ENCODE data around the gene HMGXB3. TPM values are rescaled to one million over a fixed set of nuclear protein-coding genes. Genes with fewer than 3 reads are reported as not detected.

The HMGXB3 gene
- total and polyA plus RNA-seq, 11 donors = 10.7 to 25.9 (median 17.5) TPM

DNA sequence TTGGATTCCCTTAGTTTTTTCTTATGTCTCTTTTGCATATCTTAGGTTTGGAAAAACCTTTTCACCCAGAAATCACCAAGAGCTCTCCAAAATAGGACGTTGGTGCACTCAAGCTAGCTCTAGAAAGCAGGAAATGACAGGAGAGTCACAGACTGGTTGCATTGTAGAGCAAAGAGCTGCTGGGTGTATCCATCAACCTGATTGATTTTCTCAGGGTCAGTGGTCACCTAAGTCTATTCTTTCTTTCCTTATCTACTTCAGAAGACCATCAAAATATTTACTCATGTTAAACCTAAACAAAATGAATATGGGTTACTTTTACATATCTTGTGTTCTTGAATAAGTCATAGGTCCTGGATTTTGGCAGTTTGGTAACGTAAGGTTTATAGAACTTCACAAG is 25.1 kb upstream of the HMGXB3 start:
- intact Hi-C loops (cut with DNase I) = no loop called here
- H3K36me3 ChIP-seq = peaks cover 0 to 31% (median 29%) of the 10 kb centered on the region in 9 donors
- H3K27ac ChIP-seq = no peak overlapping the region
- 61 to 74% (median 69%) methylated on average over 2 of the region's 2 CpGs for WGBS, 4 donors
- no peaks in the 10 kb centered on the region for H3K27me3 ChIP-seq
- H3K4me1 ChIP-seq = no peaks in the 10 kb centered on the region
- ATAC-seq (no peak), DNase-seq (no peak)
- no peak overlapping the region for H3K4me3 ChIP-seq
- H3K9me3 ChIP-seq = no peaks in the 10 kb centered on the region
- TF ChIP-seq, protein P1, sequence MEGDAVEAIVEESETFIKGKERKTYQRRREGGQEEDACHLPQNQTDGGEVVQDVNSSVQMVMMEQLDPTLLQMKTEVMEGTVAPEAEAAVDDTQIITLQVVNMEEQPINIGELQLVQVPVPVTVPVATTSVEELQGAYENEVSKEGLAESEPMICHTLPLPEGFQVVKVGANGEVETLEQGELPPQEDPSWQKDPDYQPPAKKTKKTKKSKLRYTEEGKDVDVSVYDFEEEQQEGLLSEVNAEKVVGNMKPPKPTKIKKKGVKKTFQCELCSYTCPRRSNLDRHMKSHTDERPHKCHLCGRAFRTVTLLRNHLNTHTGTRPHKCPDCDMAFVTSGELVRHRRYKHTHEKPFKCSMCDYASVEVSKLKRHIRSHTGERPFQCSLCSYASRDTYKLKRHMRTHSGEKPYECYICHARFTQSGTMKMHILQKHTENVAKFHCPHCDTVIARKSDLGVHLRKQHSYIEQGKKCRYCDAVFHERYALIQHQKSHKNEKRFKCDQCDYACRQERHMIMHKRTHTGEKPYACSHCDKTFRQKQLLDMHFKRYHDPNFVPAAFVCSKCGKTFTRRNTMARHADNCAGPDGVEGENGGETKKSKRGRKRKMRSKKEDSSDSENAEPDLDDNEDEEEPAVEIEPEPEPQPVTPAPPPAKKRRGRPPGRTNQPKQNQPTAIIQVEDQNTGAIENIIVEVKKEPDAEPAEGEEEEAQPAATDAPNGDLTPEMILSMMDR (IDR thresholded peaks at IDR 0.05) = no peak
- TF ChIP-seq POLR2A (IDR thresholded peaks at IDR 0.05) = no peak

DNA sequence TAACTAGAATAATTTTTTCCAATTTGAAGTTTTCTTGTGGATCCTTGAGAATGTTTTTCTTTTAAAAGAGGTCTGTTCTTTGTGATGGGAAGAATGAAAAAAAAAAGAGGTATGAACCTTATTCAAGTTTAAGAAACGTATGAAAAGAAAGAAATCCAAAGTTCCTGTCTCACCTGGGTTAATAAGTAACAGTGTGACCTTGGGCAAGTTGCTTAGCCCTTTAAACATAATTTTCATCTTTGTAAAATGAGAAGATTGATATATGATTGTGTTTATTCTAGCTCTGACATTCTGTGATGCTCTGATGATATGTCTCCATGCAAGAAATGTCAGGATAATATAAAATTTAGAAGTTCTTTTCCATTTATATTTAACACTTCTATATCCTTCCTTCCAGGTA is 20.6 kb upstream of the HMGXB3 start:
- 92 to 95% (median 94%) methylated on average over 1 of the region's 1 CpG for WGBS, 4 donors
- intact Hi-C loops (cut with DNase I) = loop anchor here in 1 of 10 donors (5.0 kb wide), 1 partner anchor 128 kb away; no protein-coding TSS in a partner anchor

DNA sequence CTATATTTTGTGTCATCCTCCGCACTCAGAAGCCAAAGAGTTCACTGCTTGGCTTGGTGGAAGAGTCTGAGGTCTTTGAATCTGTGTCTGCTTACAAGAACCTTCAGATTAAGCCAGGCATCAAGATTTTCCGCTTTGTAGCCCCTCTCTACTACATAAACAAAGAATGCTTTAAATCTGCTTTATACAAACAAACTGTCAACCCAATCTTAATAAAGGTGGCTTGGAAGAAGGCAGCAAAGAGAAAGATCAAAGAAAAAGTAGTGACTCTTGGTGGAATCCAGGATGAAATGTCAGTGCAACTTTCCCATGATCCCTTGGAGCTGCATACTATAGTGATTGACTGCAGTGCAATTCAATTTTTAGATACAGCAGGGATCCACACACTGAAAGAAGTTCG is 19.3 kb upstream of the HMGXB3 start:
- no peaks in the 10 kb centered on the region for H3K27me3 ChIP-seq
- H3K27ac ChIP-seq = no peak overlapping the region
- H3K4me3 ChIP-seq = no peak overlapping the region
- TF ChIP-seq POLR2A (IDR thresholded peaks at IDR 0.05) = no peak
- TF ChIP-seq, protein P1 (IDR thresholded peaks at IDR 0.05) = no peak
- WGBS, 4 donors = 91 to 96% (median 95%) methylated on average over 3 of the region's 3 CpGs
- DNase-seq = no peak
- intact Hi-C loops (cut with DNase I) = loop anchor here in 1 of 10 donors (5.0 kb wide), 1 partner anchor 129 kb away; no protein-coding TSS in a partner anchor
- H3K9me3 ChIP-seq = no peaks in the 10 kb centered on the region
- H3K36me3 ChIP-seq = peaks cover 0 to 60% (median 50%) of the 10 kb centered on the region in 9 donors
- no peak for ATAC-seq
- no peaks in the 10 kb centered on the region for H3K4me1 ChIP-seq

More for the DNA sequence above, 20.6 kb upstream of the HMGXB3 start:
- DNase-seq (no peak), ATAC-seq (no peak)
- Histone ChIP-seq H3K4me1 (no peaks in the 10 kb centered on the region), H3K4me3 (no peak overlapping the region), H3K27me3 (no peaks in the 10 kb centered on the region), H3K27ac (no peak overlapping the region), H3K36me3 (peaks cover 0 to 60% (median 50%) of the 10 kb centered on the region in 9 donors), H3K9me3 (no peaks in the 10 kb centered on the region)
- TF ChIP-seq, protein P1 (IDR thresholded peaks at IDR 0.05) = no peak
- no peak for TF ChIP-seq POLR2A (IDR thresholded peaks at IDR 0.05)

DNA sequence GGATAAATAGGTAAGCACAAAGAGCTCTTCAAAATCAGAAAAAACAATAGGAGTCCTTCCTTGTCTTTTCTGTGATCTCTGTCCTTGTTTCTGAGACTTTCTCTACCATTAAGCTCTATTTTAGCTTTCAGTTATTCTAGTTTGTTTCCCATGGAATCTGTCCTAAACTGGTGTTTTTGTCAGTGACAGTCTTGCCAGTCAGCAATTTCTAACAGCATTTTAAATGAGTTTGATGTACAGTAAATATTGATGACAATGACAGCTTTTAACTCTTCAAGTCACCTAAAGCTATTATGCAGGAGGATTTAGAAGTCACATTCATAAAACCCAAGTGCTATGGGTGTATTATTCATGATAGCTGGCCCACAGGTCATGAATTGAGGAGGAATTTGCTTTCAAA is 18.0 kb upstream of the HMGXB3 start:
- H3K4me3 ChIP-seq = no peak overlapping the region
- intact Hi-C loops (cut with DNase I) = loop anchor here in 1 of 10 donors (5.0 kb wide), 1 partner anchor 130 kb away; no protein-coding TSS in a partner anchor
- peaks cover 0 to 58% (median 46%) of the 10 kb centered on the region in 9 donors for H3K36me3 ChIP-seq
- no peak for ATAC-seq
- no peak overlapping the region for H3K27ac ChIP-seq
- DNase-seq = no peak
- no peak for TF ChIP-seq POLR2A (IDR thresholded peaks at IDR 0.05)
- TF ChIP-seq, protein P1 (IDR thresholded peaks at IDR 0.05) = no peak
- H3K4me1 ChIP-seq = no peaks in the 10 kb centered on the region
- no peaks in the 10 kb centered on the region for H3K27me3 ChIP-seq
- no peaks in the 10 kb centered on the region for H3K9me3 ChIP-seq

Data from heart left ventricle (tissue), 16 donors.